ENCODE data around the gene PRICKLE2.

GRCh38 chr3:64054488-64054887, 170.8 kb downstream of the PRICKLE2 start:
- no peak for TF ChIP-seq CTCF (IDR thresholded peaks at IDR 0.05)
- no peak for TF ChIP-seq POLR2A (IDR thresholded peaks at IDR 0.05)

All from right lobe of liver (tissue), 4 donors.